Osteoblast (primary cell): ENCODE measurements around the gene VAV2. TPM values are rescaled to one million over a fixed set of nuclear protein-coding genes. Genes with fewer than 3 reads are reported as not detected.

Source experiments
- DNase-seq: peaks from one replicate; pipeline ENCODE4 v3.0.0; 2011; ENCODE audit warnings: low spot score, mixed read lengths; ENCODE audit not compliant: insufficient read length; ENCODE audit errors: missing footprints
- H2AFZ ChIP-seq: 2 replicates; pipeline ENCODE4 v1.6.0; 2011; ENCODE audit warnings: mild to moderate bottlenecking, low read length
- H3K27ac ChIP-seq: 2 replicates; pipeline ENCODE4 v1.5.1; 2011; ENCODE audit warnings: mild to moderate bottlenecking, low read depth, low read length, moderate library complexity
- H3K27me3 ChIP-seq: 2 replicates; pipeline ENCODE4 v1.6.0; 2012; ENCODE audit warnings: mild to moderate bottlenecking, control low read depth, inconsistent platforms, low read length, moderate library complexity; ENCODE audit not compliant: insufficient read depth
- H3K36me3 ChIP-seq: 2 replicates; pipeline ENCODE4 v1.5.1; 2011; ENCODE audit warnings: mild to moderate bottlenecking, low read length, control low read depth, moderate library complexity; ENCODE audit not compliant: insufficient read depth
- H3K4me1 ChIP-seq: 2 replicates; pipeline ENCODE4 v1.5.1; 2011; ENCODE audit warnings: mild to moderate bottlenecking, low read length, control low read depth, moderate library complexity; ENCODE audit not compliant: insufficient read depth
- H3K4me2 ChIP-seq: 2 replicates; pipeline ENCODE4 v1.6.0; 2011; ENCODE audit warnings: mild to moderate bottlenecking, low read length; ENCODE audit not compliant: insufficient read depth
- H3K4me3 ChIP-seq: fragments of 200-600 bp; sonication (generic); 3 replicates; pipeline ENCODE4 v1.5.1; 2012; ENCODE audit warnings: mild to moderate bottlenecking, low read length, inconsistent platforms; ENCODE audit not compliant: insufficient read depth
- H3K79me2 ChIP-seq: 2 replicates; pipeline ENCODE4 v1.6.0; 2012; ENCODE audit warnings: mild to moderate bottlenecking, low read length, control low read depth, inconsistent platforms; ENCODE audit not compliant: insufficient read depth
- H3K9me3 ChIP-seq: 2 replicates; pipeline ENCODE4 v1.5.1; 2011; ENCODE audit warnings: low read depth, low read length, control low read depth
- H4K20me1 ChIP-seq: 2 replicates; pipeline ENCODE4 v1.6.0; 2012; ENCODE audit warnings: mild to moderate bottlenecking, low read length, control low read depth; ENCODE audit not compliant: insufficient read depth
- CTCF ChIP-seq: IDR thresholded peaks from 2 replicates; pipeline ENCODE4 v1.5.1; 2011; ENCODE audit warnings: mild to moderate bottlenecking, low read depth, low read length, moderate library complexity; ENCODE audit errors: extremely low read depth
- total RNA-seq: library from RNA; depleted of rRNA; stranded (reverse); fragments of >200 nt; gene quantifications from 2 replicates; pipeline ENCODE4 v1.2.3, GENCODE V29; 2012

VAV2 gene
- total RNA-seq, 1 donor: 8.0 TPM

- no peaks in the 10 kb centered on the region for H3K27me3 ChIP-seq
- no peak overlapping the region for H3K4me3 ChIP-seq
- H3K4me2 ChIP-seq: peak overlapping the region; percentile 57
- peak; percentile 98 for DNase-seq
- TF ChIP-seq CTCF: no peak
- H3K36me3 ChIP-seq: no peaks in the 10 kb centered on the region
- H3K79me2 ChIP-seq: peaks cover 12% of the 10 kb centered on the region
- H3K4me1 ChIP-seq: peaks cover 12% of the 10 kb centered on the region
- peak overlapping the region; percentile 76 for H3K27ac ChIP-seq
- peak overlapping the region; percentile 59 for H2AFZ ChIP-seq
- no peaks in the 10 kb centered on the region for H3K9me3 ChIP-seq
- H4K20me1 ChIP-seq: peaks cover 3% of the 10 kb centered on the region
These were observed 146.7 kb downstream of the VAV2 start for GRCh38 chr9:133845440-133845839.

- Histone ChIP-seq H3K4me1 (peaks cover 12% of the 10 kb centered on the region), H3K79me2 (peaks cover 9% of the 10 kb centered on the region)
- TF ChIP-seq CTCF: no peak
These were observed 147.2 kb downstream of the VAV2 start for GRCh38 chr9:133844881-133845410.

GRCh38 chr9:133844398-133844784 lies 147.7 kb downstream of the VAV2 start:
- H4K20me1 ChIP-seq: no peaks in the 10 kb centered on the region
- peaks cover 9% of the 10 kb centered on the region for H3K79me2 ChIP-seq
- peaks cover 16% of the 10 kb centered on the region for H3K4me1 ChIP-seq
- DNase-seq: no peak
- H3K4me3 ChIP-seq: no peak overlapping the region
- no peak overlapping the region for H2AFZ ChIP-seq
- no peaks in the 10 kb centered on the region for H3K36me3 ChIP-seq
- no peak overlapping the region for H3K4me2 ChIP-seq
- TF ChIP-seq CTCF: no peak
- H3K27me3 ChIP-seq: no peaks in the 10 kb centered on the region
- H3K27ac ChIP-seq: peak overlapping the region; percentile 76
- H3K9me3 ChIP-seq: no peaks in the 10 kb centered on the region

More at GRCh38 chr9:133844881-133845410, 147.2 kb downstream of the VAV2 start:
- Histone ChIP-seq H3K4me2 (peak overlapping the region; percentile 57), H3K9me3 (no peaks in the 10 kb centered on the region), H3K4me3 (no peak overlapping the region), H3K27me3 (no peaks in the 10 kb centered on the region), H3K36me3 (no peaks in the 10 kb centered on the region), H3K27ac (peak overlapping the region; percentile 76), H4K20me1 (peaks cover 1% of the 10 kb centered on the region), H2AFZ (no peak overlapping the region)
- no peak for DNase-seq

GRCh38 chr9:133843751-133844397 lies 148.2 kb downstream of the VAV2 start:
- H4K20me1 ChIP-seq: no peaks in the 10 kb centered on the region

More at GRCh38 chr9:133843751-133844397, 148.2 kb downstream of the VAV2 start:
- no peaks in the 10 kb centered on the region for H3K27me3 ChIP-seq
- DNase-seq: no peak
- no peak overlapping the region for H3K4me2 ChIP-seq
- peaks cover 16% of the 10 kb centered on the region for H3K4me1 ChIP-seq
- H3K27ac ChIP-seq: no peak overlapping the region
- H3K36me3 ChIP-seq: no peaks in the 10 kb centered on the region
- H3K4me3 ChIP-seq: no peak overlapping the region
- TF ChIP-seq CTCF: no peak
- no peaks in the 10 kb centered on the region for H3K9me3 ChIP-seq
- peaks cover 12% of the 10 kb centered on the region for H3K79me2 ChIP-seq
- no peak overlapping the region for H2AFZ ChIP-seq
